ENCODE results near the gene AP3D1. TPM values are rescaled to one million over a fixed set of nuclear protein-coding genes. Genes with fewer than 3 reads are reported as not detected.
A peak's percentile ranks its signal among the peaks of the same experiment; 100 is the strongest.

Gene AP3D1
- total and polyA plus RNA-seq, 9 of the 15 experiments (the other 6 are each of a cell fraction or from before 2014, with no cell fraction given), result 1.2 to 86.1 (median 35.9) TPM

- TF ChIP-seq UBTF (IDR thresholded peaks at IDR 0.05; ENCODE audit: borderline replicate concordance in 1 of 2, low read depth in 2 of 2, low read length in 2 of 2) (0 out of 4 replicates have a peak, but pooled peaks of 1 of the 2 experiments have one; percentile 38), ARHGAP35 (IDR thresholded peaks at IDR 0.05; ENCODE audit: partially characterized antibody) (no peak), TCF3 (CRISPR knock-in tag; IDR thresholded peaks at IDR 0.05) (no peak), FOXP1 (CRISPR knock-in tag; IDR thresholded peaks at IDR 0.05) (0 out of 2 replicates have a peak, but pooled peaks have one; percentile 26), TAL1 (IDR thresholded peaks at IDR 0.05) (no peak), NONO (IDR thresholded peaks at IDR 0.05; ENCODE audit: low read depth in 2 of 2, low read length in 1 of 2) (peak in 1 of 2 experiments; percentile 88; a peak in 1 of 4 replicates), CTBP1 (IDR thresholded peaks at IDR 0.05; ENCODE audit: borderline replicate concordance) (peak; percentile 33; the same call in 1 of the 2 replicates), GMEB1 (CRISPR knock-in tag; IDR thresholded peaks at IDR 0.05) (no peak), ZBTB43 (CRISPR knock-in tag; IDR thresholded peaks at IDR 0.05) (0 out of 2 replicates have a peak, but pooled peaks have one; percentile 31), RBFOX2 (IDR thresholded peaks at IDR 0.05; ENCODE audit: low read depth, low read length) (peak; percentile 72), FOXO4 (CRISPR knock-in tag; IDR thresholded peaks at IDR 0.05) (no peak), THRA (IDR thresholded peaks at IDR 0.05) (no peak), NELFE (IDR thresholded peaks at IDR 0.05; ENCODE audit: insufficient read depth, insufficient read length) (no peak), CHD1 (IDR thresholded peaks at IDR 0.05; ENCODE audit: low read length) (no peak), PPARD (CRISPR knock-in tag; IDR thresholded peaks at IDR 0.05) (no peak), ZNF717 (CRISPR knock-in tag; IDR thresholded peaks at IDR 0.05) (no peak), SREBF2 (CRISPR knock-in tag; IDR thresholded peaks at IDR 0.05) (no peak), ZNF232 (CRISPR knock-in tag; IDR thresholded peaks at IDR 0.05) (no peak), SMAD2 (IDR thresholded peaks at IDR 0.05; ENCODE audit: low read depth, low read length) (no peak), ARID1B (IDR thresholded peaks at IDR 0.05) (no peak)
These were observed at the start of gene AP3D1 (continued) for GRCh38 chr19:2151339-2152229.
